Stimulated activated CD8-positive, alpha-beta memory T cell treated with anti-CD3 and anti-CD28 coated beads, Interleukin-15, amount 100 ng/mL, for 1 hour (primary cell): ENCODE data around the gene SLC39A3.

Experiments
- DNase-seq: peaks from one replicate; pipeline ENCODE4 v3.0.0-alpha.2; 2020; ENCODE audit warnings: low read depth

Gene SLC39A3, protein sequence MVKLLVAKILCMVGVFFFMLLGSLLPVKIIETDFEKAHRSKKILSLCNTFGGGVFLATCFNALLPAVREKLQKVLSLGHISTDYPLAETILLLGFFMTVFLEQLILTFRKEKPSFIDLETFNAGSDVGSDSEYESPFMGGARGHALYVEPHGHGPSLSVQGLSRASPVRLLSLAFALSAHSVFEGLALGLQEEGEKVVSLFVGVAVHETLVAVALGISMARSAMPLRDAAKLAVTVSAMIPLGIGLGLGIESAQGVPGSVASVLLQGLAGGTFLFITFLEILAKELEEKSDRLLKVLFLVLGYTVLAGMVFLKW

GRCh38 chr19:2739602-2740313 lies at the start of gene SLC39A3:
SLC39A3 (minus strand) TSS chr19:2740017; CDS start chr19:2737257, 2,760 bp downstream.
- peak; percentile 99 for DNase-seq

DNA sequence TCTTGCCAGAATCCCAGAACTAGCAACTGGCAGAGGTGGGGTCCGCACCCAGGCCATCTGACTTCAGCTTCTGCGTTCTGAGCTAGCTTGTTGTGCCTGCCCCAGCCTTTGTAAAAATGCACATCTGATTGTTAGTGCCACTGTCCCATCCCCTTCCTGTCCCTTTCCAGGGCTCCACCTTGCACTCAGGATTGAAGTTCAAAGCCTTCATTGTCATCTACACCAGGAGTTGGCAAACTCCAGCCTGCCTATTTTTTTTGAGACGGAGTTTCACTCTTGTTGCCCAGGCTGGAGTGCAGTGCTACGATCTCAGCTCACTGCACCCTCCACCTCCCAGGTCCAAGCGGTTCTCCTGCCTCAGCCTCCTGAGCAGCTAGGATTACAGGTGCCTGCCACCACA lies 48.4 kb upstream of the SLC39A3 start:
- no peak for DNase-seq

DNA sequence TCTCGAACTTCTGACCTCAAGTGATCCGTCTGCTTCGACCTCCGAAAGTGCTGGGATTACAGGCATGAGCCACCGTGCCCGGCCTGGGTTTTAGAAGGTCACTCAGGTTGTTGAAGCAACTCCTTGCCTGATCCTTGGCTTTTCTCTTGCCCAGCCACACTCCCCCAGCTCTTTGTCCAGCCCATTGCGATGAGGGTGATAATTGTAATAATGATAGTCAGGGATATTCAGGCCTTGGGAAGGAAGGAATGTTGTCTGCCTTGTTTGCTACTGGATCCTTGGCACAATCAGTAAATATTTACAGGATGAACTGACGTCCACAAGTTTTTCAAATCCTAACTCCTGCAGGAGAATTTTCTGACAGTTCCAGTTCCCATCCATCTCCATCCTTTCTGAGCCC lies 47.3 kb upstream of the SLC39A3 start:
- no peak for DNase-seq

- peak; percentile 96 for DNase-seq
These were observed 45.6 kb upstream of the SLC39A3 start, which contains the start of gene THOP1 for GRCh38 chr19:2785244-2785997. THOP1 (plus strand) TSS chr19:2785503; CDS start chr19:2785663, 160 bp downstream.

DNA sequence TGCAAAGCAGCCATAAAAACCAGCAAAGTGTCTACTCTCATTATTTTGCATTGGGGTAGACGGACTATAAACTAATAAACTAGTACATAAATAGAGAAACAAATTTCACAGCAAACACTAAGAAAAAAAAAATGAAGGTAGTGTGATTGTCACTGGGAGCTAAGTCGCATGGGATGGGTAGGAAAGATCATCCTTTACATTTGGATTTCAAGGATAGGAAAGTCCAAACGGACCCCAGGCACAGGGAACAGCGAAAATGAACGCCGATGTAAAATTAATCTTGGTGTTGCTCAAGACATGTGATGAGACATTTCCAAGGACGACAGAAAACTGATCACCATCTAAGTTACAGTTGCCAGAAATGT lies 43.9 kb upstream of the SLC39A3 start:
- no peak for DNase-seq

DNA sequence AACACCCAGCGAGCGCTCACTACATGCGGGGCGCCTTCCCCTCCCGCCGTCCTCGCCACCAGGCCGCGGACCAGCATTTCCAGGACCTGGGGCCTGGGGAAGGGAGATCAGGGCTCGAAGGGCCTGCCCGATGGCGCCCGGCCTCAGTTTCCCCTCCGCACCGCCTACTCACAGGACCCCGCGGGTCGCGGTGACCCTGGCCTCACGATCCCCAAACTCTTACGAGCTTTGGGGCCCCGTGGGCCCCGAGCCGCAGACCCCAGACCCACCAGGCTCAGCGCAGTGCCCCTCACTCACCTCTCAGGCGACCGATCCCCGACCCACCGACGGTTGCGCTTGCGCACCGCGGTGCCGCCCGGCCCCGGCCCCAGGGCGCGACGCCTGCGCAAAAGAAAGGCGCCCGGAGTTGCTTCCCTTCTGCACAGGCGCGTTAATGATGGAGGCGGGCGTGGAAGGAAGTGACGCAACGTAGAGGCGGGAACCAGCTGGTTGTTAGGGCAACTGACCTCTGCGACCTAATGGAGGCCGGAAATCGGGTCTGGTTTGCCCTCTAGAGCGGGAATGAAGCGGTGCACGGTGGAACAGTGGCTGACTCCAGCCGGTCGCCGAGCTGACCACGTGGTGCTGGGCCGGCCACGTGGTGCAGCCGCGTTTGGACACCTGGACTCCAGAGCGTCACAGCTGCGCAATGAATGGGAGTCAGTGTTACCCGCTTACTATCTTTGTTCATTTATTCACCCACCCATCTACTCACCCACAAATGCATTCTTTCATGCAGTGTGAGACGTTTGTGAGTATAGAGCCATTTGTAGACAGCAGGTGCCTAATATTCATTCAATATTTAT lies 43.3 kb upstream of the SLC39A3 start, which contains the start of gene SGTA:
Gene SGTA, minus strand, starts transcription at position 338 of the 845 bp plus-strand sequence. CDS start 14,205 bp downstream, outside the sequence.
- DNase-seq = peak; percentile 96

- DNase-seq = no peak
These were observed 42.6 kb upstream of the SLC39A3 start for GRCh38 chr19:2782329-2782935.

GRCh38 chr19:2780284-2780683 lies 40.5 kb upstream of the SLC39A3 start:
- DNase-seq = no peak

GRCh38 chr19:2779121-2779740 lies 39.4 kb upstream of the SLC39A3 start:
- no peak for DNase-seq

- no peak for DNase-seq
These were observed 38.3 kb upstream of the SLC39A3 start for GRCh38 chr19:2777952-2778683.

DNA sequence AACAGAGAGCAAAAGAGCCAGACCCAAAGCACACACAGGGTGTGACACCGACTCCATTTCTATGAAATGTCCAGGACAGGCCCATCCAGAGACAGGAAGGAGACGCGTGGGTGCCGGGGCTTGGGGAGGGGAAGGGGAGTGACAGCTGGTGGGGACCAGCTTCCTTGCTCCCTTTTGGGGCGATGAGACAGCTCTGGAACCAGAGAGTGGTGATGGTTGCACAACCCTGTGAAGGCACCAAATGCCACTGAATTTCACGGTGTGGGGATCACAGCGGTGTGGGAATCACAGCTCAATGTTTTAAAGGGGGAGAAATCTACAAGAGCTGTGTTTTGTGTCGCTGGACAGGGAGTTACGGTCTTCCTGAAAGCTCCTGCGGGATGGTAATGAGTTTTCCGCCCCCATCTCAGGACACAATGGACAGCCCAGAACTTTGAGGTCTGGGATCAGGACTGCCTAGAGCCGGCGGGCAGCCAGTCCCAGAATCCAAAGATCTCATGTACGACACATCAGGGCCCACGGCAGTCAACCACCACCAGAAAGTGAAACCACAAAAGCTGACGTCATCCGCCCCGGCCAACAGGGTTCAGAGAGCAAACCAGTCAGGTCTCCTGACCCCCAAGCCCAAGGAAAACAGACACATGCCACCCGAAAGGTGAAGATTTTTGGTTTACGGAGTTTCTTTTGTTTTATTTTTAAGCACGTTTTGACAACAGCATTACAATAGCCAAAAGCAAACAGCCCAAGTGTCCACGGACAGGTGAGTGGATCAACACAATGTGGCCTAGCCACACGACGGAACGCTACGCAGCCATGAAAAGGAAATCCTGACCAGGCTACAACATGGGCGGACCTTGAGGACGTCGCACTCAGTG lies 36.0 kb upstream of the SLC39A3 start:
- peak; percentile 41 for DNase-seq

DNA sequence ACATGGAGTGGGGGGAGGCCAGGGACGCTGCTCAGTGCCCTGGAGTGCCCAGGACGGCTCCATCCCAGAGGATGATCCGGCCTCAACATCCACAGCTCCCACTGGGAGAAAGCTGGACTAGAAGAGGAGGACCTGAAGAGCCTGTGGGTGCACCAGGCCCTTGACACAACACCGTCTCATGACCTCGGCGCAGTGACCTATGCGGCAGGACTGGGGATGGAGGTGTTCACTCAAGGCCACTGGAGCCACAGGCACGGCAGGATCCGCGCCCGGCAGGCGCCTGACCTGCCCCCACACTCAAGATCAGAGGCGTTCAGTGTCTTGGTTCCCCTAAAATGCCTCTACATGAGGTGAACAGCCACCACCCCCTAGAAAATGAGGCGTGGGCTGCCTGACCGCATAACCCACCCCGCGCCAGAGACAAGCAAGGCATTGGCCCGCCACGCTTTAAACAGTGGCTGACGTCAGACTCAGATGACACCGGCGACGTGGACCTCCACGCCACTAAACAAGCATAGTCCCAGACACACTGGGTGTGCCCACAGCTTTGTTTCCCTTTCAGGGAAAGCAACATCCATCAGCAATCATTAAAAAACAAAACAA lies 35.2 kb upstream of the SLC39A3 start:
- DNase-seq = no peak

DNA sequence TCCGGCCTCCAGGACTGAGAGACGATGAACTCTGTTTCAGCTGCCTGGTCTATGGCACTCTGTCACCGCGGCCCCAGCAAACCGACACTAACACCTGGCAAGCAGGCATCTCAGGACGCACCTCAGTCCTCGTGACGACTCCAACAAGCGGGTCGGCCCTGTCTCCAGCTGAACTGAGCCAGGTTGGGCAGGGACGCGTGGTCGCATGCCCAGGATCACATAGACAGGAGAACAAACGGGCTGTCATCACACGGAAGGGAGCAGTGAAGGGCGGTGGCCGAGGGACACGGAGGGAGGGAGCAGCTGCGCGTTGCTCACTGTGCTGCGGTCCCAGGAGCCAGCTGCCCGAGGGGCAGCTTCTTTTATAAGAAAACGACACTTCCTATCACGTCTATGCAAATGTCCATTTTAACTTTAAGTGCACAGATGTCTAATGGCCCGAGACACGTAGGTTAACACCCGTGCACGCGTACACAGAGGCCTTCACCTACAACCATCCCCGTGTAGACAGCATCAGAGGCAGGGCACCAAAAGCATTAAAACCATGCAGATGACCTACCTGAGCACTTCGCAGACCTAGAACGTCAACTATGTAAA lies 34.4 kb upstream of the SLC39A3 start:
- no peak for DNase-seq

- no peak for DNase-seq
These were observed 32.2 kb upstream of the SLC39A3 start for GRCh38 chr19:2771786-2772674.

GRCh38 chr19:2770055-2771013 lies 30.5 kb upstream of the SLC39A3 start:
- DNase-seq = no peak

DNA sequence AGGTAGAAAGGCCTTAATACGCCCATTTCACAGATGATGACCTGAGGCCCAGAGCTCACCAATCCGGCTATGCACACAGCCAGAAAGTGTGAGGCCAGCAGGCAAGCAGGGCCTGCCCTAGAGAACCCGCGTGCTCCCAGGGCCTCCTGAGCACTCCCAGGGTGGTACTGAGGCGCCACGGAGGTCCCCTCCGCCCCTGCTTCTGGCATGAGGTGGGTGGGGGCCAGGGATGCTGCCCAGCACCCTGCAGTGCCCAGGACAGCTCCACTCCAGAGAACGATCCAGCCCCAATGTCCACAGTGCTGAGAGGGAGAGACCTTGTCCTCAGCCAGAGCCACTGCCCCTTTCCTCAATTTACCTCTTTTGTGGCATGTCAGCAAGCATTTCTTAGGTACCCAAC lies 29.4 kb upstream of the SLC39A3 start:
- DNase-seq = no peak
